Measurements from ENCODE around the gene BTBD7. TPM values are rescaled to one million over a fixed set of nuclear protein-coding genes. Genes with fewer than 3 reads are reported as not detected.
A peak's percentile ranks its signal among the peaks of the same experiment; 100 is the strongest.

Gene BTBD7
- polyA plus RNA-seq, 1 experiment: 24.4 TPM

DNA sequence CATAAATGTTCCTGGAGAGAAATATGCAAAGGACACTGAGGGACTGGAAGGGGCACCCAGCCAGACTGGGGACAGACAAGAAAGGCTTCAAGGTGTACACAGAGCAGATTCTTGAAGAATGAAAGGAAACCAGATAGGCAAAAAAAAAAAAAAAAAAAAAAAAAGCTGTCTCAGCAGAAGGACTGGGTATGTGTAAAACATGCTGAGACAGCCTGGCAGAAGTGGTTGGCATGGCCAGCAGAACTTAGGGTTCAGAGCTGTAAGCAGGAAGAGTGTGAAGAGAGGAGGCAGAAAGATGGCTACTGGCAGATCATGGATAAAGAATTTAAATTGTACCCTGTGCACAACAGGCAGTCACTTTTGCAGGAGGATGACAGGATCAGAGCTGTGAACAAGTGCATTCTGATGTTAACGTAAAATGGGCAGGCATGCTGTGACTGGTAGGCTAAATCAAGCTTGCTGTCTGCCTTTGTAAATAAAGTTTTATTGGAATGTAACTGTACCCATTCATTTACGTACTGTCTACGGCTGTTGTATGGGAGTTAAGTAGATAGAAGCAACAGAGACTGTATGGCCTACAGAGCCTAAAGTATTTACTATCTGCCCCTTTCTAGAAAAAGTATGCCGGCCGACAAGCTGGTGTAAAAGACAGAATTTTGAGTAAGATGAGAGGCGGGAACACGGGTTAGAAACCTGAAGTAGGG is 83.6 kb downstream of the BTBD7 start:
- Histone ChIP-seq H3K9me3 (ENCODE audit: control insufficient read depth, insufficient read depth, low read length) (no peaks in the 10 kb centered on the region), H3K27me3 (ENCODE audit: control insufficient read depth, insufficient read depth, low read length) (no peaks in the 10 kb centered on the region), H3K27ac (ENCODE audit: low read depth, low read length) (no peak overlapping the region), H3K4me3 (ENCODE audit: low read depth, low read length) (no peak overlapping the region)
- no peak for DNase-seq (ENCODE audit: low read depth, low spot score)
- no peak for TF ChIP-seq CTCF (IDR thresholded peaks at IDR 0.05; ENCODE audit: low read depth, low read length)
- ChIA-PET POLR2A (interaction anchor here (0.6 kb wide), 1 partner anchor 16 kb away, joined by 3 read pairs; no protein-coding TSS in a partner anchor), CTCF (interaction anchor here (0.6 to 1.3 kb wide), 2 partner anchors 10 to 51 kb away, joined by 3 to 6 read pairs; no protein-coding TSS in a partner anchor)

DNA sequence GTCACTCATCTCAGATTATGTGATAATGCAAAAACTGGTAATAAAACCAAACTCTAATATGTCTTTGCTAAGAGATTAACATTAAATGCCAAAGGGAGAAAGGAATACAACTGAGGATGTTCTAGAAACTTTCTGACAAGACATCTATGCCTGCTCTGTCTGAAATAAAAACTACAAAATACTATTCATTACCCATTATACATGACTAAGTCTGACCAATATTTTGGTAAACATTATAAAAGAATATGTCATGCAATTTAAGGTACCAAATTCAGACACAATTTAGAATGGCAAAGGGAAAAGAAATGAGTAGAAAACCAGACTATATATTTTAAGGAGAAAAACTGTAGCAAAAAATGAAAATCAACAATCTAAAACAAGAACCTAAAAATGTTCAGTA is 86.3 kb downstream of the BTBD7 start:
- no peak for DNase-seq (ENCODE audit: low read depth, low spot score)
- ChIA-PET CTCF (no interaction called here), POLR2A (no interaction called here)
- no peaks in the 10 kb centered on the region for H3K9me3 ChIP-seq (ENCODE audit: control insufficient read depth, insufficient read depth, low read length)
- no peak for TF ChIP-seq CTCF (IDR thresholded peaks at IDR 0.05; ENCODE audit: low read depth, low read length)
- no peak overlapping the region for H3K4me3 ChIP-seq (ENCODE audit: low read depth, low read length)
- no peaks in the 10 kb centered on the region for H3K27me3 ChIP-seq (ENCODE audit: control insufficient read depth, insufficient read depth, low read length)
- no peak overlapping the region for H3K27ac ChIP-seq (ENCODE audit: low read depth, low read length)

GRCh38 chr14:93245764-93246420 is 86.9 kb downstream of the BTBD7 start:
- no peak for DNase-seq (ENCODE audit: low read depth, low spot score)
- POLR2A ChIA-PET: no interaction called here
- no peak overlapping the region for H3K27ac ChIP-seq (ENCODE audit: low read depth, low read length)

DNA sequence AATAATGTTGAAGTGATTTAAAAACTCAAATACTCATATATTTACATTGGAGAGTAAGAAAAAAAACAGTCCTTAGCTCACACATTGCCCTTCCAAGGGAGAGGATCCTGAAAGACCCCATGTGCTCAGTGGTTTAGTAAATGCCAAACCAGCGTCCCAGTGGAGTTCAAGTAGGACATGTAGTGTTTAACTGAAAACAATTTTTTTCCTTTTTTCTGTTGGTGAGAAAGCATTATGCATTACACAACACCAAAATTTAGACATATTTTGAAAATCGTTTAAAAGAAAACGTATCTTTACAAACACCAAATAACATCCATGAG is 92.2 kb downstream of the BTBD7 start:
- no peak for DNase-seq (ENCODE audit: low read depth, low spot score)
- ChIA-PET POLR2A (interaction anchor here (0.6 to 1.9 kb wide), 3 partner anchors 9 to 90 kb away, joined by 4 read pairs; no protein-coding TSS in a partner anchor), CTCF (interaction anchor here (0.6 to 1.2 kb wide), 2 partner anchors 22 to 896 kb away, joined by 3 to 5 read pairs; no protein-coding TSS in a partner anchor)
- no peaks in the 10 kb centered on the region for H3K27me3 ChIP-seq (ENCODE audit: control insufficient read depth, insufficient read depth, low read length)
- no peak overlapping the region for H3K4me3 ChIP-seq (ENCODE audit: low read depth, low read length)
- TF ChIP-seq CTCF (IDR thresholded peaks at IDR 0.05; ENCODE audit: low read depth, low read length): no peak
- H3K9me3 ChIP-seq (ENCODE audit: control insufficient read depth, insufficient read depth, low read length): no peaks in the 10 kb centered on the region; the same call in 1 of the 2 replicates
- H3K27ac ChIP-seq (ENCODE audit: low read depth, low read length): peak overlapping the region; percentile 43

More at GRCh38 chr14:93245764-93246420, 86.9 kb downstream of the BTBD7 start:
- Histone ChIP-seq H3K9me3 (ENCODE audit: control insufficient read depth, insufficient read depth, low read length) (no peaks in the 10 kb centered on the region), H3K27me3 (ENCODE audit: control insufficient read depth, insufficient read depth, low read length) (no peaks in the 10 kb centered on the region), H3K4me3 (ENCODE audit: low read depth, low read length) (no peak overlapping the region)
- TF ChIP-seq CTCF (IDR thresholded peaks at IDR 0.05; ENCODE audit: low read depth, low read length): no peak
- CTCF ChIA-PET: no interaction called here

Measured in AG04450 (cell line).